HepG2 (cell line): ENCODE measurements around the gene GPA33. TPM values are rescaled to one million over a fixed set of nuclear protein-coding genes. Genes with fewer than 3 reads are reported as not detected.

ENCODE experiments used
- ATAC-seq: fragments of 200-7000 bp; cut with Tn5 transposase; 3 replicates; pipeline ENCODE4 v1.9.1; 2020; ENCODE audit warnings: mild to moderate bottlenecking, moderate library complexity
- BruUV-seq: library from RNA; stranded (reverse); fragments of 400-500 nt; replicated peaks from 2 replicates; lab custom pipeline; 2021; lab: Mats Ljungman, UMichigan
- CTCF ChIA-PET: fragments of 300-600 bp; formaldehyde crosslinking; extraction: SDS; loops from one replicate; lab custom pipeline; 2021; ENCODE audit warnings: low total read pairs, inconsistent platforms, low intra/inter-chr PET ratio; lab: Yijun Ruan, JAX
- POLR2A ChIA-PET: fragments of 350-600 bp; sonication (Branson Sonifier 250); formaldehyde crosslinking; loops from one replicate; lab custom pipeline; 2020; ENCODE audit warnings: antibody characterized with exemption, inconsistent platforms; lab: Yijun Ruan, JAX
- DNase-seq: peaks from one replicate; pipeline ENCODE4 v3.0.0-alpha.2; 2015; ENCODE audit warnings: low spot score
- FAIRE-seq: peaks from 3 replicates; lab custom pipeline; 2011; peaks lifted over from hg19 to GRCh38; lab: Jason Lieb, UNC
- H2AFZ ChIP-seq: one replicate; pipeline ENCODE4 v1.6.1; 2011; ENCODE audit warnings: low read length, inconsistent platforms
- H3K27ac ChIP-seq: fragments of 300-600 bp; 3 replicates; pipeline ENCODE4 v1.8.0; 2011; ENCODE audit warnings: mixed run types, mild to moderate bottlenecking, mixed read lengths, low read length, inconsistent platforms; ENCODE audit not compliant: insufficient read depth; ENCODE audit errors: extremely low read length
- H3K27me3 ChIP-seq, 2 experiments: fragments of 200-600 bp in 1 of 2; 2 replicates in 1 of 2; 3 replicates in 1 of 2; pipeline versions ENCODE4 v1.6.0 to v1.8.0; 2011; ENCODE audit warnings: low read length in 2 of 2, mild to moderate bottlenecking in 2 of 2, moderate library complexity in 2 of 2, inconsistent platforms in 1 of 2; ENCODE audit not compliant: insufficient read depth in 2 of 2, control insufficient read depth in 1 of 2
- H3K36me3 ChIP-seq, 2 experiments: fragments of 200-600 bp in 1 of 2; replicated peaks in 1 of 2; 2 replicates in 1 of 2; 3 replicates in 1 of 2; pipeline versions ENCODE4 v1.5.1 to v1.8.0; 2011; ENCODE audit warnings: low read length in 2 of 2, inconsistent platforms in 1 of 2; ENCODE audit not compliant: insufficient read depth in 2 of 2, control insufficient read depth in 1 of 2
- H3K4me1 ChIP-seq: 2 replicates; pipeline ENCODE4 v1.5.1; 2012; ENCODE audit warnings: low read length, inconsistent platforms; ENCODE audit not compliant: insufficient read depth
- H3K4me2 ChIP-seq: 2 replicates; pipeline ENCODE4 v1.6.0; 2011; ENCODE audit warnings: low read depth, low read length, inconsistent platforms
- H3K4me3 ChIP-seq, 3 experiments: fragments of 200-600 bp in 1 of 3; sonication (generic), shearing (Covaris generic) in 1 of 3; replicated peaks in 1 of 3; 2 replicates each; pipeline ENCODE4 v1.5.1; 2011 to 2016; ENCODE audit warnings: low read length in 3 of 3, inconsistent platforms in 2 of 3, low read depth in 2 of 3, mild to moderate bottlenecking in 2 of 3, control low read depth in 1 of 3, mixed read lengths in 1 of 3; ENCODE audit not compliant: insufficient read depth in 1 of 3
- H3K79me2 ChIP-seq: one replicate; pipeline ENCODE4 v1.6.1; 2011; ENCODE audit warnings: low read length, inconsistent platforms; ENCODE audit not compliant: insufficient read depth
- H3K9ac ChIP-seq: 2 replicates; pipeline ENCODE4 v1.6.0; 2011; ENCODE audit warnings: mild to moderate bottlenecking, low read depth, low read length, inconsistent platforms; ENCODE audit not compliant: insufficient read depth
- H3K9me3 ChIP-seq: 2 replicates; pipeline ENCODE4 v1.5.1; 2012; ENCODE audit warnings: mild to moderate bottlenecking, low read length
- H4K20me1 ChIP-seq: 2 replicates; pipeline ENCODE4 v1.6.0; 2011; ENCODE audit warnings: inconsistent platforms, mild to moderate bottlenecking, low read length, moderate library complexity; ENCODE audit not compliant: insufficient read depth
- ATF5 ChIP-seq: sonication (generic); formaldehyde crosslinking; IDR thresholded peaks from 2 replicates; pipeline ENCODE4 v1.4.0; 2020; ENCODE audit warnings: mild to moderate bottlenecking, low read depth, missing genetic modification reagents
- FOXK2 ChIP-seq: fragments of 450-650 bp; IDR thresholded peaks from 2 replicates; pipeline ENCODE4 v1.6.1; 2016
- GATA4 ChIP-seq: sonication (generic); IDR thresholded peaks from 2 replicates; pipeline ENCODE4 v1.6.1; 2016; ENCODE audit warnings: antibody characterized with exemption, low read depth, borderline replicate concordance
- NCOA1 ChIP-seq: sonication (generic); formaldehyde crosslinking; IDR thresholded peaks from 2 replicates; pipeline ENCODE4 v1.9.0; 2021; ENCODE audit warnings: missing genetic modification reagents
- NFKB2 ChIP-seq: sonication (generic); formaldehyde crosslinking; IDR thresholded peaks from 2 replicates; pipeline ENCODE4 v1.4.0; 2020; ENCODE audit warnings: missing genetic modification reagents, borderline replicate concordance
- PHF20 ChIP-seq: sonication (generic); formaldehyde crosslinking; IDR thresholded peaks from 2 replicates; pipeline ENCODE4 v1.5.0; 2020; ENCODE audit warnings: mild to moderate bottlenecking, missing genetic modification reagents
- SOX6 ChIP-seq, 2 experiments: fragments of 450-650 bp in 1 of 2; sonication (generic) in 1 of 2; formaldehyde crosslinking in 1 of 2; IDR thresholded peaks; 2 replicates each; pipeline versions ENCODE4 v1.4.0 to v1.6.1; 2017 to 2020; ENCODE audit warnings: antibody characterized with exemption in 1 of 2, mild to moderate bottlenecking in 1 of 2, missing genetic modification reagents in 1 of 2
- TEAD2 ChIP-seq: sonication (generic); formaldehyde crosslinking; IDR thresholded peaks from 2 replicates; pipeline ENCODE4 v1.9.0; 2021; ENCODE audit warnings: missing genetic modification reagents
- ZNF282 ChIP-seq: fragments of 450-650 bp; IDR thresholded peaks from 2 replicates; pipeline ENCODE4 v1.6.1; 2018; ENCODE audit not compliant: partially characterized antibody
- ZNF691 ChIP-seq: sonication (generic); formaldehyde crosslinking; IDR thresholded peaks from 2 replicates; pipeline ENCODE4 v1.4.0; 2020; ENCODE audit warnings: missing genetic modification reagents, low read depth, mild to moderate bottlenecking, borderline replicate concordance
- WGBS: methylation state at CpG from one replicate; pipeline ENCODE4 v1.1.6; 2017; ENCODE audit warnings: low lambda C conversion rate; 5-methylcytosine and 5-hydroxymethylcytosine counted together
- in situ Hi-C: cut with HindIII; loops from 2 replicates; pipeline ENCODE4 v1.10.0; 2017; ENCODE audit warnings: low pct_unique_long_range_greater_than_20kb; ENCODE audit not compliant: extremely low pct_ligation_motif_present
- intact Hi-C: fragments of 100-400 bp; cut with micrococcal nuclease; formaldehyde crosslinking; loops from one replicate; pipeline ENCODE4 v1.10.0; 2022; ENCODE audit not compliant: unreplicated experiment
- polyA plus RNA-seq, 8 experiments: library from polyadenylated mRNA; depleted of rRNA in 3 of 8; stranded (reverse) in 7 of 8; unstranded in 1 of 8; fragments of >200 nt; fragmentation: Illumina TruSeq in 4 of 8; extraction: Trizol in 4 of 8; gene quantifications; 2 replicates each; pipeline versions ENCODE4 v1.2.1 to v1.2.3, GENCODE V29; 2011 to 2016; ENCODE audit warnings: low read depth in 4 of 8, missing spikeins in 1 of 8, mixed read lengths in 1 of 8; ENCODE audit not compliant: insufficient read depth in 1 of 8
- total RNA-seq, 5 experiments: library from RNA; depleted of rRNA; stranded (reverse); fragments of >200 nt; fragmentation: Illumina TruSeq; extraction: Trizol; gene quantifications; 2 replicates each; pipeline ENCODE4 v1.2.3, GENCODE V29; 2016; ENCODE audit warnings: low read depth in 1 of 5
- TF ChIP-seq, protein P1 (sequence below): sonication (generic); formaldehyde crosslinking; IDR thresholded peaks from 2 replicates; pipeline ENCODE4; 2020; ENCODE audit warnings: missing genetic modification reagents, mild to moderate bottlenecking, borderline replicate concordance
- TF ChIP-seq, protein P2 (sequence below): IDR thresholded peaks from 2 replicates; pipeline ENCODE4 v1.6.1; 2016; ENCODE audit warnings: missing genetic modification reagents, missing compliant biosample characterization

Gene GPA33
- total and polyA plus RNA-seq, 2 of the 13 experiments (the other 11 are each of a cell fraction or from before 2014, with no cell fraction given), result not detected

- 0 out of 5 replicates have a peak, but pooled peaks cover 0 to 1% of the 10 kb centered on the region in 2 experiments for H3K27me3 ChIP-seq
- no TSS peak for BruUV-seq
- TF ChIP-seq PHF20 (CRISPR knock-in tag) (no peak), GATA4 (no peak), ZNF282 (no peak), FOXK2 (no peak), NFKB2 (CRISPR knock-in tag) (no peak), TEAD2 (CRISPR knock-in tag) (no peak), ATF5 (CRISPR knock-in tag) (no peak), ZNF691 (no peak), NCOA1 (no peak), SOX6 (IDR thresholded peaks at IDR 0.05) (no peak), SOX6 (CRISPR knock-in tag; IDR thresholded peaks at IDR 0.05) (no peak)
- TF ChIP-seq, protein P1, sequence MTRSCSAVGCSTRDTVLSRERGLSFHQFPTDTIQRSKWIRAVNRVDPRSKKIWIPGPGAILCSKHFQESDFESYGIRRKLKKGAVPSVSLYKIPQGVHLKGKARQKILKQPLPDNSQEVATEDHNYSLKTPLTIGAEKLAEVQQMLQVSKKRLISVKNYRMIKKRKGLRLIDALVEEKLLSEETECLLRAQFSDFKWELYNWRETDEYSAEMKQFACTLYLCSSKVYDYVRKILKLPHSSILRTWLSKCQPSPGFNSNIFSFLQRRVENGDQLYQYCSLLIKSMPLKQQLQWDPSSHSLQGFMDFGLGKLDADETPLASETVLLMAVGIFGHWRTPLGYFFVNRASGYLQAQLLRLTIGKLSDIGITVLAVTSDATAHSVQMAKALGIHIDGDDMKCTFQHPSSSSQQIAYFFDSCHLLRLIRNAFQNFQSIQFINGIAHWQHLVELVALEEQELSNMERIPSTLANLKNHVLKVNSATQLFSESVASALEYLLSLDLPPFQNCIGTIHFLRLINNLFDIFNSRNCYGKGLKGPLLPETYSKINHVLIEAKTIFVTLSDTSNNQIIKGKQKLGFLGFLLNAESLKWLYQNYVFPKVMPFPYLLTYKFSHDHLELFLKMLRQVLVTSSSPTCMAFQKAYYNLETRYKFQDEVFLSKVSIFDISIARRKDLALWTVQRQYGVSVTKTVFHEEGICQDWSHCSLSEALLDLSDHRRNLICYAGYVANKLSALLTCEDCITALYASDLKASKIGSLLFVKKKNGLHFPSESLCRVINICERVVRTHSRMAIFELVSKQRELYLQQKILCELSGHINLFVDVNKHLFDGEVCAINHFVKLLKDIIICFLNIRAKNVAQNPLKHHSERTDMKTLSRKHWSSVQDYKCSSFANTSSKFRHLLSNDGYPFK (CRISPR knock-in tag), result no peak
- TF ChIP-seq, protein P2, sequence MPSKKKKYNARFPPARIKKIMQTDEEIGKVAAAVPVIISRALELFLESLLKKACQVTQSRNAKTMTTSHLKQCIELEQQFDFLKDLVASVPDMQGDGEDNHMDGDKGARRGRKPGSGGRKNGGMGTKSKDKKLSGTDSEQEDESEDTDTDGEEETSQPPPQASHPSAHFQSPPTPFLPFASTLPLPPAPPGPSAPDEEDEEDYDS (CRISPR knock-in tag), result no peak
- TF ChIP-seq, all 625 proteins: peak for 0
- in situ Hi-C loops, result no loop called here
- DNase-seq (no peak), ATAC-seq (no peak), FAIRE-seq (no peak)
- intact Hi-C loops, result no loop called here
- Histone ChIP-seq H3K4me3 (no peak within 1 kb of the TSS), H3K79me2 (no peaks in the 10 kb centered on the region), H3K4me1 (no peaks in the 10 kb centered on the region), H3K27ac (no peak within 1 kb of the TSS), H3K9me3 (no peaks in the 10 kb centered on the region), H3K36me3 (no peaks in the 10 kb centered on the region), H3K9ac (no peak within 1 kb of the TSS), H4K20me1 (no peaks in the 10 kb centered on the region), H3K4me2 (no peak within 1 kb of the TSS), H2AFZ (no peak within 1 kb of the TSS)
- ChIA-PET POLR2A (no interaction called here), CTCF (no interaction called here)
- 35% methylated on average over 6 of the region's 8 CpGs for WGBS
Observed at GRCh38 chr1:167093846-167094516, 3.8 kb upstream of the GPA33 start, which contains the start of gene STYXL2. Gene STYXL2, plus strand, starts transcription at chr1:167094075. Its CDS starts 775 bp downstream, at chr1:167094850.
